Measurements from ENCODE around the gene ACADL.

GRCh38 chr2:210230984-210231383 is 5.7 kb upstream of the ACADL start:
- TF ChIP-seq MXI1 (conservative IDR thresholded peaks at IDR 0.05; ENCODE audit: poor library complexity, severe bottlenecking) (no peak), TAF1 (IDR thresholded peaks at IDR 0.05; ENCODE audit: low read depth) (no peak)
- TF ChIP-seq, protein P1, sequence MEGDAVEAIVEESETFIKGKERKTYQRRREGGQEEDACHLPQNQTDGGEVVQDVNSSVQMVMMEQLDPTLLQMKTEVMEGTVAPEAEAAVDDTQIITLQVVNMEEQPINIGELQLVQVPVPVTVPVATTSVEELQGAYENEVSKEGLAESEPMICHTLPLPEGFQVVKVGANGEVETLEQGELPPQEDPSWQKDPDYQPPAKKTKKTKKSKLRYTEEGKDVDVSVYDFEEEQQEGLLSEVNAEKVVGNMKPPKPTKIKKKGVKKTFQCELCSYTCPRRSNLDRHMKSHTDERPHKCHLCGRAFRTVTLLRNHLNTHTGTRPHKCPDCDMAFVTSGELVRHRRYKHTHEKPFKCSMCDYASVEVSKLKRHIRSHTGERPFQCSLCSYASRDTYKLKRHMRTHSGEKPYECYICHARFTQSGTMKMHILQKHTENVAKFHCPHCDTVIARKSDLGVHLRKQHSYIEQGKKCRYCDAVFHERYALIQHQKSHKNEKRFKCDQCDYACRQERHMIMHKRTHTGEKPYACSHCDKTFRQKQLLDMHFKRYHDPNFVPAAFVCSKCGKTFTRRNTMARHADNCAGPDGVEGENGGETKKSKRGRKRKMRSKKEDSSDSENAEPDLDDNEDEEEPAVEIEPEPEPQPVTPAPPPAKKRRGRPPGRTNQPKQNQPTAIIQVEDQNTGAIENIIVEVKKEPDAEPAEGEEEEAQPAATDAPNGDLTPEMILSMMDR (IDR thresholded peaks at IDR 0.05; ENCODE audit: poor library complexity, severe bottlenecking): no peak
